Stimulated activated CD4-positive, alpha-beta T cell treated with anti-CD3 and anti-CD28 coated beads, Interleukin-1b, Interleukin-23, amount 100 ng/mL, for 4 hours (primary cell): Measurements from ENCODE around the gene TRIM69.
"Not testable (repeated sequence)": the region's sequence is repeated elsewhere in the genome, so short reads cannot be mapped to it uniquely, and the experiment has no call there.

ENCODE experiments used
- DNase-seq, 2 donors: peaks; one replicate each; pipeline ENCODE4 v3.0.0-alpha.2; 2020; ENCODE audit warnings: low read depth in 2 of 2

Gene TRIM69

DNA sequence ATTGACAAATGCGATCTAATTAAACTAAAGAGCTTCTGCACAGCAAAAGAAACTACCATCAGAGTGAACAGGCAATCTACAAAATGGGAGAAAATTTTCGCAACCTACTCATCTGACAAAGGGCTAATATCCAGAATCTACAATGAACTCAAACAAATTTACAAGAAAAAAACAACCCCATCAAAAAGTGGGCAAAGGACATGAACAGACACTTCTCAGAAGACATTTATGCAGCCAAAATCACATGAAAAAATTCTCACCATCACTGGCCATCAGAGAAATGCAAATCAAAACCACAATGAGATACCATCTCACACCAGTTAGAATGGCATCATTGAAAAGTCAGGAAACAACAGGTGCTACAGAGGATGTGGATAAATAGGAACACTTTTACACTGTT is 7.1 kb downstream of the TRIM69 start:
- DNase-seq: not testable (repeated sequence)

- no peak for DNase-seq
Observed at GRCh38 chr15:44753345-44753744, 17.0 kb downstream of the TRIM69 start.

DNA sequence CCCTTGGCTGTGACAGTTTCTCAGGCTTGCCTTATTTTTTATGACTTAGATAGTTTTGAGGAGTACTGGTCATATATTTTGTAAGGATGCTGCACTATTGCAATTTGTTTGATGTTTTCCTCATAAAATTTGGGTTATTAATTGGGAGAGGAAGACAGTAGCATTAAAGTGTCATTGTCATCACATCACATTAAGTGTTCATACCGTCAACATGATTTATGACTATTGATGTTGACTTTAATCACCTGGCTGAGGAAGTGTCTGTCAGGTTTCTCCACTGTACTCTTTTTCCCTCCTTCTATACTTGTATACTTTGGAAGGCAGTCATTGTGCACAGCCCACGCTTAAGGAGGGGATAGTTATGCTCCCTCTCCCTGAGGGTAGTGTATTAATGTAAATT is 26.9 kb downstream of the TRIM69 start:
- DNase-seq: no peak

- no peak for DNase-seq
Observed at GRCh38 chr15:44763848-44764247, 27.5 kb downstream of the TRIM69 start.

DNA sequence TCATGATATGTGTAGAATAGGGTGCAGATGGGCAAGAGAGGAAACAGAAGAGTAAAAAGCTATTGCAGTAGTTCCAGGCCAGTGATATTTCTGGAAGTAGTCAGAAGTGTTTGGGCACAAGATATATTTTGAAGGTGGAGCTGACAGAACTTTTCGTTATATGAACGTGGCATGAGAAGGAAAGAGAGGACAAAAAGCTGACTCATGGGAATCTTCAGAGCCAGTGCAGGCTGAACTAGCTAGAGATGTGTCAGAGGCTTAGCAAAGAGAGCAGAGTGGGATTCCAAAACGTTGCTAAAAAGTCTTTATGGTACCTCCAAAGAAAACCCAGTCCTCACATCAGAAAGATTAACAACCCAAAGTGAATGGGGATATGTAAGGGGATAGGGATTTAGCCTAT is 28.7 kb downstream of the TRIM69 start:
- no peak for DNase-seq

DNA sequence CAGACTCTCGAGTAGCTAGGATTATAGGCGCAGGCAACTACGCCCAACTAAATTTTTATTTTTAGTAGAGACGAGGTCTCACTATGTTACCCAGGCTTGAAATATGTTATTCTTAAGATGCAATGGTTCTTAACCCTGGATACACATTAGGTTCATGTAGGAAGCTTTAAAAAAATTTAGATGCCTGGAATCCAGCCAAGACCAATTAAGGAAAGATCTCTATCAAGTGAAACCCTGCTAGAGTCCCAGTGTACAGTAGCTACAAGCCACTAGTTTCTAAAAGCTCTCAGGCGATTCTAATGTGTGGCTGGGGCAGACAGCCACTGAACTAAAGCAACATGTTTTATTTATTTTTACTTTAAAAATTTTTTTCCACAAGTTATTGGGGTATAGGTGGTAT is 33.2 kb downstream of the TRIM69 start:
- DNase-seq: no peak

GRCh38 chr15:44770715-44771114 is 34.4 kb downstream of the TRIM69 start:
- DNase-seq: not testable (repeated sequence)

- no peak for DNase-seq
Observed at GRCh38 chr15:44775953-44776352, 39.6 kb downstream of the TRIM69 start.

GRCh38 chr15:44779761-44780160 is 43.4 kb downstream of the TRIM69 start:
- no peak for DNase-seq

DNA sequence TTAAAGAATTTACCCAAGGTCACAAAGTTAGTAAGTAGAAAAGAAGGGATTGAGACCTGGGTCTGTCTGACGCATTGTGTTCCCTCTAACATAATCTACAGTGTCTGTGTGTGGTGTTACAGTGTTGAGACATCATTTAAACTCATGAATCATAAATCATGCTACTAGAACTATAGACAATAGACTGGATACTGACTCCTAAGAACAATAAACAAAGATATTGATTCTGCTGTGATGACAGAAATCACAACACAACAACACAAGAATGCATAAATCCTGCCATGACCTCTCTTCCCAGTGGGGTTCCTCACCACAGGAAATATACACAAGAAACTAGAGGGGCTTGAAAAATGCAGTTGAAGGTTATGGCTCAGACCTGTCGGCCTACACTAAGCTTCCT is 44.3 kb downstream of the TRIM69 start:
- no peak for DNase-seq

GRCh38 chr15:44781128-44781810 is 44.9 kb downstream of the TRIM69 start:
- no peak for DNase-seq

DNA sequence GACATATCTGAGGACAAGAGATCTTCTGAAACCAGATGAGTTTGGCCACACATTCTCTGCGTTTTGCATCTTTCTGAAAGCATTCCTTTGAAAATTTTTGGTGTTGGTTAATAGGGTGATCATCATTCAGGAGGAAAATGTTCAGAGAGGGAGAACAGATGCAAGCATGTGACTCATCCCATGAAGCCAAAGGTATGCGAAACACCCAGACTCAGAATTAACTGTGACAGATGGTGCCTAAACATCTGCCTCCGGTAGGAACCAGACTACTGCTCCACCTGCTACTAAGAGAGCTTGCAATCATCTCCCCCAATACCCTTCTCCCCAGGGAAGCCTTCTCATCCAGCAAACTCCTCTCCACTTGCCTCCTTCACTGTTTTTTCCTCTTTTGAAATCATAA is 46.2 kb downstream of the TRIM69 start:
- no peak for DNase-seq

- not testable (repeated sequence) for DNase-seq
Observed at GRCh38 chr15:44784918-44785274, 48.6 kb downstream of the TRIM69 start.

- peak; percentile 21 to 26 for DNase-seq
Observed at GRCh38 chr15:44788748-44789147, 52.4 kb downstream of the TRIM69 start.

DNA sequence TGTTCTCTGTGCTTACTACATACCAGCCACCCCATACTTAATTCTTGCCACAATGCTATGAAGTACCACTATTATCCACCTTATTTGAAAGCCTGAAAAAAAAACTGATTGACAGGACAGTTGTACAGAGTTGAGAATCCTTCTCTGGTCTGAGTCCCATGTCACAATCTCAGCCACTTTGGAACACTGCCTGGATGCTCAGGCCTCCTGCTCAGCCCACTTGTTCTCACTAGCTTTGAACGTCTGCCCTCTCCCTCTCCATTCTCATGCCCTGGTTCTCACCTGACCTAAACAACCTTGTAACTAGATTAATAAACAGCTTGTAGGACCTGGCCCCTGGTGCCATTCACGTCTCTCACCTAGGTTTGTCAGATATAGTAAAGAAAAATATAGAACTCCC is 53.9 kb downstream of the TRIM69 start:
- DNase-seq: no peak

DNA sequence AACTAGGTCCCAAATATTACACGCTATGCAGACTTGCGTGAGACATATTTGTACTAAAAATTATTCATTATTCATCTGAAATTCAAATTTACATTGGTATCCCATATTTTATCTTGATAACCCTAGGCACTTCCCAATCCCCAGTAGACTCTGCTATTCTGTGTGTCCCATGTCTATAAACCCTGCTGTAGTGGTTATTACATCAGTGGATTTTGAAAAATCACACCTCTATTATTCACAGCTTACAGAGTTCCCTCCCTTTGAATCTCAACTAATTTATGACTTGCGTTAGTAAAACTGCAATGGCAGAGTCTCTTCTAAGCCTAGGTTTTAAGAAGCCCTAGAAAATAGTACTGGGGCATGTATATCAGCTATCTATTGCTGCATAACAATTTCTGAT is 54.3 kb downstream of the TRIM69 start:
- DNase-seq: no peak

- DNase-seq: no peak
Observed at GRCh38 chr15:44792715-44793114, 56.4 kb downstream of the TRIM69 start.

GRCh38 chr15:44794072-44794471 is 57.7 kb downstream of the TRIM69 start:
- DNase-seq: no peak

DNA sequence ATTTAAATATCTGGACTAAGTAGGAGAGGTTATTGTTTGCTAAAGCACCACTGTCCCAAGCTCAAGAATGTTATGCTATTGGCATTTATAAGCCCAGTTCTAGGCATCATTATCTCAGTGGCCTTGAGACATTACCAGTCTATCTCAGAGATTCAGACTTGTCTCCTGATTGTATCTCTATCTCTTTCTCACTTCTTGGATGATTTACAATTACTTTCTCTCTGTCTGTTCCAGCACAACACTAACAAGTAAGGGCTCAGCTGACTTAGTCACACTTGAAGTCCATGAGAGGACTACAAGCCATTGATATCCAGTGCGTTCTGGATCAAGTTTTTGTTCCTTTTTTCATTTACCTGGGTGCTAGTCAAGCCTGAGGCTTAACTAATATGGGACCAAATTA is 60.2 kb downstream of the TRIM69 start:
- DNase-seq: no peak

GRCh38 chr15:44798826-44799225 is 62.5 kb downstream of the TRIM69 start:
- no peak for DNase-seq

- no peak for DNase-seq
Observed at GRCh38 chr15:44801364-44801763, 65.0 kb downstream of the TRIM69 start.

- DNase-seq: no peak
Observed at GRCh38 chr15:44801797-44802196, 65.5 kb downstream of the TRIM69 start.

DNA sequence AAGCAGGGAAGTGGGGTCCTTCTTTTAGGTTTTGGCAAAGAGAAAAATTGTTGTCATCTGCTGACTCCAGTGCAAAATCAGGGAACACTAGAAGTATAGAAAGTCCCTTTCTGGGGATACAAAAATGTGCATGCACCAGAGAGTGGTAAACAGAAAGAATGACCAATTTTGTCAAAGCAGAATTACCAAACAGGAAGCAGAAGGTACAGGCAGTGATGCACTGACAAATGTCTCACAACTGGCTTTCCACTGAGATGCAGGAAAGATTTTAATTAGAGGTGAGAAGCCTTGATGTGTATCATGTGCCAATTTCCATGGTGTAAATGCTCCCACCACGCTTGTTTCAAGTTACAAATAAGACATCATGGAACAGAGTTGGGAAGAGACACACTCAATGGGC is 66.0 kb downstream of the TRIM69 start:
- no peak for DNase-seq

DNA sequence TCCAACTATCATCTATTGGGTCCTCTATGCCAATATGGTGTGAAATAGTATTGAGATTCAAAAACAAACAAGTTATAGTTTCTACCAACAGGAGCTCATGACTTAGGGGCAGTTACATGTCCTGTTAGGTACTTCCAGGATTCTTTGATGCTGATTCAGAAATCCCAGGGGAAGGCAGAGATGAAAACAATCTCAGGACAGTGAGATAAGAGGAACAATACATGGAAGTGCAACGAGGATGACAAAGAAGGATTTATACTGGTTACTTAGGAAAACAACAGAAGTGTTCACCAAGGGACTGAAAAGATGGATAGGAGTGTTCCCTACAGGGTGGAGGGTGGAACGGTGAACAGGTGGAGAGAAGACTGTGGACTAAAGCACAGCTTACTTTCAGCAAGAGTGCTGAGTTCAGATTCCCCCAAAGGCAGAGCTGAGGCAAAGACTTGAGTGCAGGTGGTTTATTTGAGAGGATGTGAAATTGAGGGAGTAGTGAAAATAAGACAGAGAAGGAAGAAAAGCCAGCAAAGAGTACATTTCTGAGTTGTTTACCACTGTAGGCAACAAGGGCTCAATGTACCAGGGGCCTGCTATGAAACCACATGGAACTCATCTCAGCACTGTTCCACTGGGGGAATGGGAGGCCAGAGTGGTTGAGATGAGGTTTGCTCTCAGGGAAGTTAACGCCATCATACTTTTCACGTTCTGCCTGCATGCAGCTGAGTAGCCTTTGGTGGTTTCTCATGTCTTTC is 68.1 kb downstream of the TRIM69 start:
- no peak for DNase-seq
